ENCODE results near the gene LRRC1. TPM values are rescaled to one million over a fixed set of nuclear protein-coding genes. Genes with fewer than 3 reads are reported as not detected.

The LRRC1 gene
- total RNA-seq, 1 experiment from 2014 or later: 10.3 TPM

GRCh38 chr6:53765270-53765669 lies 29.5 kb upstream of the LRRC1 start:
- Histone ChIP-seq H2BK5ac (ENCODE audit: insufficient read length, low read length) (no peak overlapping the region), H3K4me1 (ENCODE audit: insufficient read depth, low read length) (no peaks in the 10 kb centered on the region), H2BK120ac (ENCODE audit: low read depth, low read length, poor library complexity, severe bottlenecking) (no peak overlapping the region), H3K9ac (ENCODE audit: extremely low read depth, insufficient read length, low read length) (no peak overlapping the region), H2BK20ac (ENCODE audit: low read depth, low read length, poor library complexity, severe bottlenecking) (no peak overlapping the region), H3K79me2 (ENCODE audit: insufficient read depth, low read length) (no peaks in the 10 kb centered on the region), H3T11ph (ENCODE audit: low read length) (no peak overlapping the region), H4K8ac (replicated peaks; ENCODE audit: insufficient read length, low read depth, low read length) (no peak overlapping the region), H3K27me3 (ENCODE audit: insufficient read depth, low read length) (no peaks in the 10 kb centered on the region), H3K56ac (ENCODE audit: insufficient read length, low read depth, low read length) (no peak overlapping the region), H4K20me1 (ENCODE audit: control insufficient read depth, insufficient read depth, insufficient read length) (no peaks in the 10 kb centered on the region), H3K4me2 (ENCODE audit: insufficient read depth, insufficient read length, low read length) (no peak overlapping the region), H3K18ac (ENCODE audit: insufficient read length, low read depth, low read length) (no peak overlapping the region), H3K27ac (ENCODE audit: insufficient read length, low read depth, low read length) (no peak overlapping the region), H3K14ac (ENCODE audit: insufficient read depth, low read length) (no peak overlapping the region), H2BK15ac (ENCODE audit: low read depth, low read length) (no peak overlapping the region), H2AFZ (ENCODE audit: low read length) (no peak overlapping the region), H2AK5ac (ENCODE audit: insufficient read length, low read length) (no peak overlapping the region), H3K9me3 (ENCODE audit: control insufficient read depth, low read depth, low read length) (no peaks in the 10 kb centered on the region), H3K79me1 (ENCODE audit: insufficient read depth, low read depth, low read length, poor library complexity, severe bottlenecking) (no peaks in the 10 kb centered on the region), H4K91ac (ENCODE audit: insufficient read length, low read depth, low read length) (no peak overlapping the region), H3K23me2 (ENCODE audit: insufficient read length, low read depth, low read length, poor library complexity, severe bottlenecking) (no peaks in the 10 kb centered on the region), H4K5ac (ENCODE audit: insufficient read length, low read depth, low read length) (no peak overlapping the region), H2BK12ac (ENCODE audit: insufficient read length, low read depth, low read length) (no peak overlapping the region), H3K23ac (ENCODE audit: insufficient read length, low read depth, low read length) (no peak overlapping the region), H3K4ac (ENCODE audit: low read depth, low read length) (no peak overlapping the region)
- no peaks in the 10 kb centered on the region for H3K4me1 Mint-ChIP-seq
- TF ChIP-seq, protein P1, sequence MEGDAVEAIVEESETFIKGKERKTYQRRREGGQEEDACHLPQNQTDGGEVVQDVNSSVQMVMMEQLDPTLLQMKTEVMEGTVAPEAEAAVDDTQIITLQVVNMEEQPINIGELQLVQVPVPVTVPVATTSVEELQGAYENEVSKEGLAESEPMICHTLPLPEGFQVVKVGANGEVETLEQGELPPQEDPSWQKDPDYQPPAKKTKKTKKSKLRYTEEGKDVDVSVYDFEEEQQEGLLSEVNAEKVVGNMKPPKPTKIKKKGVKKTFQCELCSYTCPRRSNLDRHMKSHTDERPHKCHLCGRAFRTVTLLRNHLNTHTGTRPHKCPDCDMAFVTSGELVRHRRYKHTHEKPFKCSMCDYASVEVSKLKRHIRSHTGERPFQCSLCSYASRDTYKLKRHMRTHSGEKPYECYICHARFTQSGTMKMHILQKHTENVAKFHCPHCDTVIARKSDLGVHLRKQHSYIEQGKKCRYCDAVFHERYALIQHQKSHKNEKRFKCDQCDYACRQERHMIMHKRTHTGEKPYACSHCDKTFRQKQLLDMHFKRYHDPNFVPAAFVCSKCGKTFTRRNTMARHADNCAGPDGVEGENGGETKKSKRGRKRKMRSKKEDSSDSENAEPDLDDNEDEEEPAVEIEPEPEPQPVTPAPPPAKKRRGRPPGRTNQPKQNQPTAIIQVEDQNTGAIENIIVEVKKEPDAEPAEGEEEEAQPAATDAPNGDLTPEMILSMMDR (conservative IDR thresholded peaks at IDR 0.05): no peak
- no peak for DNase-seq
- no peaks in the 10 kb centered on the region for H3K9me3 Mint-ChIP-seq
- no CpG with 5 or more reads among the region's 3 CpGs for WGBS (ENCODE audit: extremely low coverage, insufficient read length, low lambda C conversion rate)
- no peak overlapping the region for H3K4me3 Mint-ChIP-seq
- no peaks in the 10 kb centered on the region; a peak in 1 of 7 replicates for H3K36me3 Mint-ChIP-seq (ENCODE audit: insufficient read depth in 1 of 3, low read depth in 3 of 3)
- no peak overlapping the region for H3K27ac Mint-ChIP-seq
- H3K27me3 Mint-ChIP-seq (ENCODE audit: low read depth): no peaks in the 10 kb centered on the region

Data from H9 (cell line).